Liver (tissue), 3 donors: Measurements from ENCODE around the gene ROR1.

Experiments
- JUND ChIP-seq, 2 donors: IDR thresholded peaks; 2 replicates each; pipeline ENCODE4 v1.6.1; 2016; ENCODE audit warnings: antibody characterized with exemption in 2 of 2
- TAF1 ChIP-seq: conservative IDR thresholded peaks from 2 replicates; pipeline ENCODE4 v1.6.1; 2016; ENCODE audit warnings: antibody characterized with exemption, mild to moderate bottlenecking
- TF ChIP-seq, protein P1 (sequence below): fragments of 150-350 bp; IDR thresholded peaks from 2 replicates; pipeline ENCODE4 v1.5.1; 2017; ENCODE audit warnings: improper control_type of control experiment, low read depth, low read length; ENCODE audit not compliant: missing input control
- donor health status: healthy.
- donor health status: healthy.

DNA sequence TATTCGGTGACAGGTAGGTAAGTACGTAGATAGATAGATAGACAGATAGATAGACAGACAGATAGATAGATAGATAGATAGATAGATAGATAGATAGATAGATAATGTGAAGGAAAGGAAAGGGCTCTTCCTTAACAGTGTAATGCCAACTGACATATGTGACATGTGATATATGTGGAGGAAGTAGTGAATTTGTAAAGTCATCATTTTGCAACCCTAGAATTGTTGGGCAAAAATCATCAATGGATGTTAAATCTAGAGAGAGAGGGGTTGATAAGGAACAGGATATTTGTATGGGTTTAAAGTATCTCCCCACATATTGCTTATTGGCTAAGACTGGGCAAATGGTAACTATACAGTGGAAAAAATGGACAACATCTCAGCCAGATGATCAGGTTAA is 166.6 kb downstream of the ROR1 start:
- TF ChIP-seq, protein P1, sequence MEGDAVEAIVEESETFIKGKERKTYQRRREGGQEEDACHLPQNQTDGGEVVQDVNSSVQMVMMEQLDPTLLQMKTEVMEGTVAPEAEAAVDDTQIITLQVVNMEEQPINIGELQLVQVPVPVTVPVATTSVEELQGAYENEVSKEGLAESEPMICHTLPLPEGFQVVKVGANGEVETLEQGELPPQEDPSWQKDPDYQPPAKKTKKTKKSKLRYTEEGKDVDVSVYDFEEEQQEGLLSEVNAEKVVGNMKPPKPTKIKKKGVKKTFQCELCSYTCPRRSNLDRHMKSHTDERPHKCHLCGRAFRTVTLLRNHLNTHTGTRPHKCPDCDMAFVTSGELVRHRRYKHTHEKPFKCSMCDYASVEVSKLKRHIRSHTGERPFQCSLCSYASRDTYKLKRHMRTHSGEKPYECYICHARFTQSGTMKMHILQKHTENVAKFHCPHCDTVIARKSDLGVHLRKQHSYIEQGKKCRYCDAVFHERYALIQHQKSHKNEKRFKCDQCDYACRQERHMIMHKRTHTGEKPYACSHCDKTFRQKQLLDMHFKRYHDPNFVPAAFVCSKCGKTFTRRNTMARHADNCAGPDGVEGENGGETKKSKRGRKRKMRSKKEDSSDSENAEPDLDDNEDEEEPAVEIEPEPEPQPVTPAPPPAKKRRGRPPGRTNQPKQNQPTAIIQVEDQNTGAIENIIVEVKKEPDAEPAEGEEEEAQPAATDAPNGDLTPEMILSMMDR, result no peak
- no peak for TF ChIP-seq TAF1
- no peak for TF ChIP-seq JUND (IDR thresholded peaks at IDR 0.05)
